ENCODE measurements around the gene TUSC2. TPM values are rescaled to one million over a fixed set of nuclear protein-coding genes. Genes with fewer than 3 reads are reported as not detected.

The TUSC2 gene
- total and polyA plus RNA-seq, 2 donors (not counting 1 experiment from before 2014, with no cell fraction given), result 28.2 to 29.3 TPM

GRCh38 chr3:50375258-50375931 is 47.4 kb upstream of the TUSC2 start:
- Histone ChIP-seq H3K4me1 (ENCODE audit: control insufficient read depth in 2 of 2, insufficient read depth in 2 of 2, low read length in 2 of 2) (no peaks in the 10 kb centered on the region), H3K36me3 (replicated peaks in 1 of 2; ENCODE audit: control extremely low read depth in 1 of 2, control insufficient read depth in 1 of 2, extremely low read depth in 1 of 2, insufficient read depth in 2 of 2, low read length in 1 of 2) (no peaks in the 10 kb centered on the region), H3K9me3 (ENCODE audit: control extremely low read depth in 1 of 3, control insufficient read depth in 2 of 3, insufficient read depth in 1 of 3, low read length in 2 of 3) (no peaks in the 10 kb centered on the region), H2AFZ (ENCODE audit: insufficient read depth, low read depth, low read length, poor library complexity, severe bottlenecking) (no peak overlapping the region), H3K4me2 (replicated peaks; ENCODE audit: low read depth, low read length, poor library complexity, severe bottlenecking) (no peak overlapping the region), H3K9ac (ENCODE audit: low read length) (no peak overlapping the region), H4K20me1 (ENCODE audit: control insufficient read depth, insufficient read depth, low read length, poor library complexity, severe bottlenecking) (no peaks in the 10 kb centered on the region), H3K27me3 (replicated peaks in 1 of 4; ENCODE audit: control extremely low read depth in 1 of 4, control insufficient read depth in 3 of 4, insufficient read depth in 4 of 4, low read length in 3 of 4) (no peaks in the 10 kb centered on the region), H3K79me2 (ENCODE audit: control insufficient read depth, insufficient read depth, low read length) (no peaks in the 10 kb centered on the region), H3K27ac (ENCODE audit: low read length in 2 of 2) (no peak overlapping the region), H3K4me3 (ENCODE audit: control extremely low read depth in 1 of 5, extremely low read depth in 1 of 5, insufficient read depth in 1 of 5, low read depth in 2 of 5, low read length in 4 of 5) (no peak overlapping the region)
- ATAC-seq (ENCODE audit: low read depth) (peak; percentile 14), DNase-seq (no peak)
- no peak overlapping the region for H3K27ac Mint-ChIP-seq
- 76% methylated on average over 4 of the region's 7 CpGs for WGBS (ENCODE audit: insufficient coverage)
- H3K4me1 Mint-ChIP-seq, result no peaks in the 10 kb centered on the region
- ChIA-PET CTCF (no interaction called here), POLR2A (no interaction called here)
- peaks cover 8% of the 10 kb centered on the region for H3K27me3 Mint-ChIP-seq
- H3K9me3 Mint-ChIP-seq (ENCODE audit: insufficient read depth), result no peaks in the 10 kb centered on the region
- intact Hi-C loops (cut with micrococcal nuclease), result no loop called here
- TF ChIP-seq CTCF (IDR thresholded peaks at IDR 0.05) (no peak), EZH2 (IDR thresholded peaks at IDR 0.05; ENCODE audit: borderline replicate concordance, insufficient read depth, low read depth, low read length, poor library complexity, severe bottlenecking) (no peak)
- H3K4me3 Mint-ChIP-seq, result no peak overlapping the region

GRCh38 chr3:50374363-50375257 is 46.6 kb upstream of the TUSC2 start:
- ATAC-seq (ENCODE audit: low read depth) (no peak), DNase-seq (no peak)
- Histone ChIP-seq H3K4me1 (ENCODE audit: control insufficient read depth in 2 of 2, insufficient read depth in 2 of 2, low read length in 2 of 2) (no peaks in the 10 kb centered on the region), H3K9me3 (ENCODE audit: control extremely low read depth in 1 of 3, control insufficient read depth in 2 of 3, insufficient read depth in 1 of 3, low read length in 2 of 3) (no peaks in the 10 kb centered on the region), H3K27ac (ENCODE audit: low read length in 2 of 2) (no peak overlapping the region), H3K9ac (ENCODE audit: low read length) (no peak overlapping the region), H4K20me1 (ENCODE audit: control insufficient read depth, insufficient read depth, low read length, poor library complexity, severe bottlenecking) (no peaks in the 10 kb centered on the region), H3K4me3 (ENCODE audit: control extremely low read depth in 1 of 5, extremely low read depth in 1 of 5, insufficient read depth in 1 of 5, low read depth in 2 of 5, low read length in 4 of 5) (no peak overlapping the region), H3K36me3 (replicated peaks in 1 of 2; ENCODE audit: control extremely low read depth in 1 of 2, control insufficient read depth in 1 of 2, extremely low read depth in 1 of 2, insufficient read depth in 2 of 2, low read length in 1 of 2) (no peaks in the 10 kb centered on the region), H2AFZ (ENCODE audit: insufficient read depth, low read depth, low read length, poor library complexity, severe bottlenecking) (no peak overlapping the region), H3K79me2 (ENCODE audit: control insufficient read depth, insufficient read depth, low read length) (no peaks in the 10 kb centered on the region), H3K4me2 (replicated peaks; ENCODE audit: low read depth, low read length, poor library complexity, severe bottlenecking) (no peak overlapping the region), H3K27me3 (replicated peaks in 1 of 4; ENCODE audit: control extremely low read depth in 1 of 4, control insufficient read depth in 3 of 4, insufficient read depth in 4 of 4, low read length in 3 of 4) (no peaks in the 10 kb centered on the region)
- no peak overlapping the region for H3K4me3 Mint-ChIP-seq
- H3K27me3 Mint-ChIP-seq, result peaks cover 8% of the 10 kb centered on the region
- no peaks in the 10 kb centered on the region for H3K9me3 Mint-ChIP-seq (ENCODE audit: insufficient read depth)
- no peak for TF ChIP-seq CTCF (IDR thresholded peaks at IDR 0.05)
- TF ChIP-seq EZH2 (IDR thresholded peaks at IDR 0.05; ENCODE audit: borderline replicate concordance, insufficient read depth, low read depth, low read length, poor library complexity, severe bottlenecking), result no peak
- ChIA-PET POLR2A (no interaction called here), CTCF (no interaction called here)
- intact Hi-C loops (cut with micrococcal nuclease), result no loop called here
- WGBS (ENCODE audit: insufficient coverage), result 75% methylated on average over 19 of the region's 22 CpGs
- H3K4me1 Mint-ChIP-seq, result no peaks in the 10 kb centered on the region
- H3K27ac Mint-ChIP-seq, result no peak overlapping the region
